Lung (tissue), 12 donors: Measurements from ENCODE around the gene NLRP1. TPM values are rescaled to one million over a fixed set of nuclear protein-coding genes. Genes with fewer than 3 reads are reported as not detected.

ENCODE experiments used
- ATAC-seq: fragments of 200-7000 bp; cut with Tn5 transposase; one replicate; pipeline ENCODE4 v1.9.1; 2020; ENCODE audit warnings: moderate number of reproducible peaks; ENCODE audit not compliant: insufficient read depth, low FRiP score
- DNase-seq, 3 donors: peaks; one replicate each; pipeline ENCODE4 v3.0.0-alpha.2; 2013 to 2017
- H3K27ac ChIP-seq, 2 donors: one replicate each; pipeline ENCODE4 v1.5.1; 2013; ENCODE audit warnings: mild to moderate bottlenecking in 2 of 2, moderate library complexity in 2 of 2, control low read depth in 1 of 2, inconsistent platforms in 1 of 2, low read depth in 1 of 2, low read length in 1 of 2
- H3K27me3 ChIP-seq, 3 donors: one replicate each; pipeline ENCODE4 v1.5.1; 2013; ENCODE audit warnings: low read length in 2 of 3; ENCODE audit not compliant: control insufficient read depth in 3 of 3, insufficient read depth in 3 of 3
- H3K36me3 ChIP-seq, 4 donors: one replicate each; pipeline ENCODE4 v1.5.1; 2013; ENCODE audit warnings: low read length in 4 of 4, mild to moderate bottlenecking in 1 of 4, moderate library complexity in 1 of 4; ENCODE audit not compliant: control insufficient read depth in 4 of 4, insufficient read depth in 4 of 4
- H3K4me1 ChIP-seq, 5 donors: one replicate each; pipeline ENCODE4 v1.5.1; 2013; ENCODE audit warnings: low read length in 5 of 5, mild to moderate bottlenecking in 2 of 5, moderate library complexity in 1 of 5; ENCODE audit not compliant: control insufficient read depth in 5 of 5, insufficient read depth in 5 of 5
- H3K4me3 ChIP-seq: one replicate; pipeline ENCODE4 v1.5.1; 2013; ENCODE audit warnings: mild to moderate bottlenecking, control low read depth, moderate library complexity
- H3K9ac ChIP-seq, 2 donors: one replicate each; pipeline ENCODE4 v1.5.1; 2013; ENCODE audit warnings: low read length in 2 of 2, control low read depth in 1 of 2; ENCODE audit not compliant: insufficient read depth in 1 of 2
- H3K9me3 ChIP-seq, 4 donors: one replicate each; pipeline ENCODE4 v1.5.1; 2013; ENCODE audit warnings: low read length in 3 of 4, mild to moderate bottlenecking in 1 of 4, moderate library complexity in 1 of 4; ENCODE audit not compliant: control insufficient read depth in 4 of 4, insufficient read depth in 3 of 4
- CTCF ChIP-seq: IDR thresholded peaks from 2 replicates; pipeline ENCODE4 v1.5.1; 2012; ENCODE audit warnings: mild to moderate bottlenecking; ENCODE audit errors: control extremely low read depth, extremely low read depth
- WGBS, 2 donors: extraction: QIAGEN DNeasy Blood & Tissue Kit; methylation state at CpG; one replicate each; pipeline ENCODE4 v1.1.7; 2013; 5-methylcytosine and 5-hydroxymethylcytosine counted together
- polyA plus RNA-seq, 2 donors: library from polyadenylated mRNA; stranded (reverse); fragments of 200-250 nt; gene quantifications; one replicate each; pipeline ENCODE4 v1.2.1, GENCODE V29; 2013
- total RNA-seq, 2 donors: library from RNA; depleted of rRNA in 1 of 2; stranded (reverse); fragments of >200 nt in 1 of 2; gene quantifications; one replicate each; pipeline ENCODE4 v1.2.1, GENCODE V29; 2014 to 2021
- donor health status: control.
- donor health status: control.
- donor health status: Bipolar disorder and iron deficiency.
- donor health status: healthy.
- donor health status: DM: yes; HTN: yes; CAD: no.

NLRP1 gene
- total and polyA plus RNA-seq, 4 donors: 14.5 to 33.1 (median 25.2) TPM

- H3K9ac ChIP-seq: no peak overlapping the region
- H3K36me3 ChIP-seq: peaks cover 0 to 32% (median 0%) of the 10 kb centered on the region in 4 donors
- H3K9me3 ChIP-seq: no peaks in the 10 kb centered on the region
- H3K27me3 ChIP-seq: no peaks in the 10 kb centered on the region
- TF ChIP-seq CTCF: no peak
- DNase-seq: no peak
- no peak overlapping the region for H3K27ac ChIP-seq
- no peak overlapping the region for H3K4me3 ChIP-seq
- no peak for ATAC-seq
- 83 to 84% methylated on average over 9 of the region's 9 CpGs for WGBS, 2 donors
- no peaks in the 10 kb centered on the region for H3K4me1 ChIP-seq
These were observed 56.6 kb downstream of the NLRP1 start for GRCh38 chr17:5527601-5528250.

GRCh38 chr17:5526821-5527598 lies 57.3 kb downstream of the NLRP1 start:
- H3K9me3 ChIP-seq: no peaks in the 10 kb centered on the region
- peaks cover 0 to 33% (median 0%) of the 10 kb centered on the region in 4 donors for H3K36me3 ChIP-seq
- ATAC-seq (peak; percentile 41), DNase-seq (peak; percentile 44 to 49 (median 47))
- 58 to 59% methylated on average over 14 of the region's 14 CpGs for WGBS, 2 donors
- H3K27me3 ChIP-seq: no peaks in the 10 kb centered on the region
- peaks cover 0 to 2% (median 0%) of the 10 kb centered on the region in 5 donors for H3K4me1 ChIP-seq
- no peak overlapping the region for H3K9ac ChIP-seq
- no peak overlapping the region for H3K4me3 ChIP-seq
- H3K27ac ChIP-seq: peak overlapping the region; percentile 27 to 49
- no peak for TF ChIP-seq CTCF

GRCh38 chr17:5523249-5523648 lies 61.1 kb downstream of the NLRP1 start:
- H3K27ac ChIP-seq: no peak overlapping the region
- no peak for ATAC-seq
- peaks cover 0 to 2% (median 0%) of the 10 kb centered on the region in 5 donors for H3K4me1 ChIP-seq
- 93 to 97% methylated on average over 5 of the region's 5 CpGs for WGBS, 2 donors
- no peaks in the 10 kb centered on the region for H3K27me3 ChIP-seq
- no peak overlapping the region for H3K4me3 ChIP-seq
- H3K9me3 ChIP-seq: no peaks in the 10 kb centered on the region
- H3K36me3 ChIP-seq: peaks cover 0 to 29% (median 0%) of the 10 kb centered on the region in 4 donors
- TF ChIP-seq CTCF: no peak
- DNase-seq: no peak
- H3K9ac ChIP-seq: no peak overlapping the region
